Activated naive CD4-positive, alpha-beta T cell (primary cell): Measurements from ENCODE around the gene RARG.
A peak's percentile ranks its signal among the peaks of the same experiment; 100 is the strongest.
"Not testable (repeated sequence)": the region's sequence is repeated elsewhere in the genome, so short reads cannot be mapped to it uniquely, and the experiment has no call there.

ENCODE experiments used
- DNase-seq, 4 experiments: peaks; one replicate each; lab custom pipeline; 2025; lab: John Stamatoyannopoulos, UW

The RARG gene

GRCh38 chr12:53191096-53191884 lies 40.7 kb downstream of the RARG start:
- DNase-seq = no peak

- DNase-seq = peak in 1 of 4 experiments; percentile 46
These were observed 41.8 kb downstream of the RARG start for GRCh38 chr12:53190108-53190729.

- no peak for DNase-seq
These were observed 44.7 kb downstream of the RARG start for GRCh38 chr12:53187145-53187899.

- no peak for DNase-seq
These were observed 45.3 kb downstream of the RARG start for GRCh38 chr12:53186745-53187144.

GRCh38 chr12:53185582-53186153 lies 46.3 kb downstream of the RARG start:
- no peak for DNase-seq

GRCh38 chr12:53184828-53185227 lies 47.2 kb downstream of the RARG start:
- DNase-seq = no peak

- DNase-seq = no peak
These were observed 49.1 kb downstream of the RARG start for GRCh38 chr12:53182903-53183302.

GRCh38 chr12:53181935-53182334 lies 50.1 kb downstream of the RARG start:
- no peak for DNase-seq

GRCh38 chr12:53180931-53181645 lies 50.9 kb downstream of the RARG start:
- peak; percentile 66 to 86 (median 75) for DNase-seq

- peak; percentile 89 to 96 (median 91) for DNase-seq
These were observed 51.6 kb downstream of the RARG start, which contains the start of the genes CSAD and ZNF740 for GRCh38 chr12:53180220-53180930. Gene CSAD (minus strand): TSS chr12:53180925. CDS start chr12:53173470, 7,455 bp downstream. Gene ZNF740 (plus strand): TSS chr12:53180722. CDS start chr12:53181984, 1,262 bp downstream.

- DNase-seq = no peak
These were observed 52.3 kb downstream of the RARG start for GRCh38 chr12:53179687-53180219.

- DNase-seq = not testable (repeated sequence)
These were observed 53.2 kb downstream of the RARG start for GRCh38 chr12:53178803-53179202.

- DNase-seq = not testable (repeated sequence)
These were observed 54.6 kb downstream of the RARG start for GRCh38 chr12:53177447-53177846.

- DNase-seq = no peak
These were observed 55.3 kb downstream of the RARG start for GRCh38 chr12:53176750-53177149.

GRCh38 chr12:53174881-53175491 lies 57.0 kb downstream of the RARG start:
- DNase-seq = no peak

GRCh38 chr12:53173085-53173715 lies 58.8 kb downstream of the RARG start:
- DNase-seq = no peak

- no peak for DNase-seq
These were observed 59.7 kb downstream of the RARG start for GRCh38 chr12:53172352-53172751.

GRCh38 chr12:53171725-53172329 lies 60.2 kb downstream of the RARG start:
- DNase-seq = no peak
